ENCODE data around the gene SEMA4C. TPM values are rescaled to one million over a fixed set of nuclear protein-coding genes. Genes with fewer than 3 reads are reported as not detected.

SEMA4C gene
- total and polyA plus RNA-seq, 12 donors = 14.1 to 43.8 (median 24.1) TPM

GRCh38 chr2:96866586-96866985 is 3.3 kb downstream of the SEMA4C start:
- Histone ChIP-seq H3K36me3 (peaks cover 9 to 66% (median 50%) of the 10 kb centered on the region in 9 donors), H3K27ac (peak overlapping the region in 9 of 10 donors; percentile 98 to 100 (median 100)), H3K4me1 (peaks cover 16 to 71% (median 63%) of the 10 kb centered on the region in 9 donors), H3K27me3 (peaks cover 0 to 46% (median 0%) of the 10 kb centered on the region in 7 donors), H3K9me3 (no peaks in the 10 kb centered on the region), H3K4me3 (peak overlapping the region in 7 of 10 donors; percentile 72 to 100 (median 98))
- 40 to 45% methylated on average over 8 of the region's 8 CpGs for WGBS, 2 donors
- TF ChIP-seq CTCF (IDR thresholded peaks at IDR 0.05) = no peak
- ATAC-seq (no peak), DNase-seq (no peak)
- intact Hi-C loops (cut with DNase I) = loop anchor here in 1 of 10 donors (5.0 kb wide), 1 partner anchor 41 kb away; no protein-coding TSS in a partner anchor

GRCh38 chr2:96866149-96866548 is 3.7 kb downstream of the SEMA4C start:
- peak overlapping the region in 6 of 10 donors; percentile 0 to 100 (median 98) for H3K4me3 ChIP-seq
- TF ChIP-seq CTCF (IDR thresholded peaks at IDR 0.05) = no peak
- DNase-seq = no peak
- H3K27ac ChIP-seq = peak overlapping the region in 9 of 10 donors; percentile 98 to 100 (median 100)
- peaks cover 16 to 71% (median 61%) of the 10 kb centered on the region in 9 donors for H3K4me1 ChIP-seq
- intact Hi-C loops (cut with DNase I) = loop anchor here in 1 of 10 donors (5.0 kb wide), 1 partner anchor 41 kb away; no protein-coding TSS in a partner anchor
- H3K27me3 ChIP-seq = peaks cover 0 to 41% (median 0%) of the 10 kb centered on the region in 7 donors
- no peak for ATAC-seq
- peaks cover 9 to 71% (median 54%) of the 10 kb centered on the region in 9 donors for H3K36me3 ChIP-seq
- WGBS, 2 donors = 57 to 71% methylated on average over 14 of the region's 14 CpGs
- no peaks in the 10 kb centered on the region for H3K9me3 ChIP-seq

- WGBS, 2 donors = 76 to 78% methylated on average over 16 of the region's 16 CpGs
- TF ChIP-seq CTCF (IDR thresholded peaks at IDR 0.05) = no peak
- peaks cover 16 to 71% (median 61%) of the 10 kb centered on the region in 9 donors for H3K4me1 ChIP-seq
- H3K4me3 ChIP-seq = peak overlapping the region in 4 of 10 donors; percentile 72 to 100 (median 98)
- DNase-seq (no peak), ATAC-seq (no peak)
- no peaks in the 10 kb centered on the region for H3K9me3 ChIP-seq
- H3K27ac ChIP-seq = peak overlapping the region in 6 of 10 donors; percentile 98 to 100 (median 100)
- peaks cover 0 to 36% (median 0%) of the 10 kb centered on the region in 7 donors for H3K27me3 ChIP-seq
- H3K36me3 ChIP-seq = peaks cover 9 to 76% (median 59%) of the 10 kb centered on the region in 9 donors
- intact Hi-C loops (cut with DNase I) = loop anchor here in 2 of 10 donors (2.0 to 5.0 kb wide), 2 partner anchors 42 to 43 kb away; no protein-coding TSS in a partner anchor
These were observed 4.2 kb downstream of the SEMA4C start for GRCh38 chr2:96865654-96866053.

- DNase-seq (peak; percentile 64 to 75), ATAC-seq (peak in 5 of 8 donors; percentile 1 to 43 (median 20))
- intact Hi-C loops (cut with DNase I) = loop anchor here in 2 of 10 donors (2.0 to 5.0 kb wide), 2 partner anchors 43 to 44 kb away; no protein-coding TSS in a partner anchor
- Histone ChIP-seq H3K27me3 (peaks cover 0 to 25% (median 0%) of the 10 kb centered on the region in 7 donors), H3K36me3 (peaks cover 9 to 86% (median 63%) of the 10 kb centered on the region in 9 donors), H3K9me3 (no peaks in the 10 kb centered on the region), H3K4me3 (no peak overlapping the region), H3K27ac (peak overlapping the region in 5 of 10 donors; percentile 15 to 99 (median 20)), H3K4me1 (peaks cover 24 to 78% (median 68%) of the 10 kb centered on the region in 9 donors)
- peak in 2 of 9 donors; percentile 11 to 24 for TF ChIP-seq CTCF (IDR thresholded peaks at IDR 0.05)
- 71 to 73% methylated on average over 25 of the region's 25 CpGs for WGBS, 2 donors
These were observed 5.4 kb downstream of the SEMA4C start for GRCh38 chr2:96864343-96865091.
